Measurements from ENCODE around the gene CDKL5.

Gene CDKL5

DNA sequence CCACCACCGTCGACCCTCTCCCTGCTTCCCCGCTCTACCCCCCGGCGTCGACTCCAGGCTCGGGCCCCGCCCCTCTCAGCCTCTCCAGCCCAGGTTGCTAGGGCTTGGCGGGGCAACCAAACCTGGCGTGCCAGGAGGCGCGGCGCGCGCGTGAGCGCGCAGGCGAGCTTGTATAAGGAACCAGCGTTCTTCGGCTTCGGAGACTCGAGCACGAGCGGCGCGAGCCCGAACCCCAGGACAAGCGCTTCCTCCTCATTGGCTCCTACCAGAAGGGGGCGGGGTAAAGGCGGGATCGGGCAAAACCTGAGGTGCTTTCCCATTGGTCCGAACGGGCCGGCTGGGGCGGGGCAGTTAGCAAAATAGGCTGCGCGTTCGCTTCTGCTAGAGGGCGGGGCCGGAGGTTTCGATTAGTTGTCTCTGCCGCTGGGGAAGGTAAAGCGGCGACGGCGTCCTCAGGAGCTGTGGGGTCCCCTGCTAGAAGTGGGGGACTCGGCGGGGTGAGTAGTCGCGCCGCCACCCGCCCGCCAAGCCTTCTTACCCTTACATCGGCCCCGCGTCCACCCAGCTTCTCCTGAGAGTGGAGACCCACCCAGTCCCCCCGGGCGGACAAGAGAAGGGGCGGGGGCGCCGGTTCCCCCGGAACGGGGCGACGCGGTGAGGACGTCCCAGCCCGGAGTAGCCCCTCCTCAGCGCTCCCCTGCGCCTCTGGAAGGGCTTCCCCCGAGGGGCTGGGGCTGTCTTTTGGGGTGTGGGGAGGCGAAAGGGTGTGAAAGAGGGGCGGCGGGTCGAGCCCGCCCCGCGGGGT lies at the start of gene CDKL5:
TSS of gene CDKL5 (plus strand) at position 410 of the 805 bp plus-strand sequence. CDS start 81,489 bp downstream, outside the sequence.
- Histone ChIP-seq H3K9me3 (ENCODE audit: severe bottlenecking) (no peaks in the 10 kb centered on the region), H3K27me3 (ENCODE audit: insufficient read depth, poor library complexity, severe bottlenecking) (no peaks in the 10 kb centered on the region), H3K4me1 (ENCODE audit: insufficient read depth, poor library complexity, severe bottlenecking) (peaks cover 16% of the 10 kb centered on the region), H3K36me3 (ENCODE audit: low read depth) (no peaks in the 10 kb centered on the region), H3K27ac (ENCODE audit: poor library complexity, severe bottlenecking) (no peak within 1 kb of the TSS), H3K4me3 (ENCODE audit: severe bottlenecking) (peak within 1 kb of the TSS; percentile 80)
- no peak for TF ChIP-seq CTCF (IDR thresholded peaks at IDR 0.05; ENCODE audit: poor library complexity, severe bottlenecking)
- peak; percentile 83 for ATAC-seq (ENCODE audit: low read depth)
- DNase-seq (ENCODE audit: low spot score), result peak; percentile 95

GRCh38 chrX:18377796-18378195 lies 47.6 kb upstream of the CDKL5 start:
- no peak for ATAC-seq (ENCODE audit: low read depth)
- Histone ChIP-seq H3K4me1 (ENCODE audit: insufficient read depth, poor library complexity, severe bottlenecking) (no peaks in the 10 kb centered on the region), H3K27me3 (ENCODE audit: insufficient read depth, poor library complexity, severe bottlenecking) (no peaks in the 10 kb centered on the region)

GRCh38 chrX:18389966-18390365 lies 35.4 kb upstream of the CDKL5 start:
- no peak overlapping the region for H3K4me3 ChIP-seq (ENCODE audit: severe bottlenecking)
- no peak for TF ChIP-seq CTCF (IDR thresholded peaks at IDR 0.05; ENCODE audit: poor library complexity, severe bottlenecking)
- no peaks in the 10 kb centered on the region for H3K36me3 ChIP-seq (ENCODE audit: low read depth)
- no peak for DNase-seq (ENCODE audit: low spot score)
- no peaks in the 10 kb centered on the region for H3K4me1 ChIP-seq (ENCODE audit: insufficient read depth, poor library complexity, severe bottlenecking)
- no peaks in the 10 kb centered on the region for H3K27me3 ChIP-seq (ENCODE audit: insufficient read depth, poor library complexity, severe bottlenecking)
- H3K9me3 ChIP-seq (ENCODE audit: severe bottlenecking), result no peaks in the 10 kb centered on the region
- H3K27ac ChIP-seq (ENCODE audit: poor library complexity, severe bottlenecking), result no peak overlapping the region
- no peak for ATAC-seq (ENCODE audit: low read depth)

More at GRCh38 chrX:18377796-18378195, 47.6 kb upstream of the CDKL5 start:
- Histone ChIP-seq H3K36me3 (ENCODE audit: low read depth) (no peaks in the 10 kb centered on the region), H3K4me3 (ENCODE audit: severe bottlenecking) (no peak overlapping the region), H3K27ac (ENCODE audit: poor library complexity, severe bottlenecking) (no peak overlapping the region), H3K9me3 (ENCODE audit: severe bottlenecking) (no peaks in the 10 kb centered on the region)
- no peak for DNase-seq (ENCODE audit: low spot score)
- TF ChIP-seq CTCF (IDR thresholded peaks at IDR 0.05; ENCODE audit: poor library complexity, severe bottlenecking), result peak; percentile 16

DNA sequence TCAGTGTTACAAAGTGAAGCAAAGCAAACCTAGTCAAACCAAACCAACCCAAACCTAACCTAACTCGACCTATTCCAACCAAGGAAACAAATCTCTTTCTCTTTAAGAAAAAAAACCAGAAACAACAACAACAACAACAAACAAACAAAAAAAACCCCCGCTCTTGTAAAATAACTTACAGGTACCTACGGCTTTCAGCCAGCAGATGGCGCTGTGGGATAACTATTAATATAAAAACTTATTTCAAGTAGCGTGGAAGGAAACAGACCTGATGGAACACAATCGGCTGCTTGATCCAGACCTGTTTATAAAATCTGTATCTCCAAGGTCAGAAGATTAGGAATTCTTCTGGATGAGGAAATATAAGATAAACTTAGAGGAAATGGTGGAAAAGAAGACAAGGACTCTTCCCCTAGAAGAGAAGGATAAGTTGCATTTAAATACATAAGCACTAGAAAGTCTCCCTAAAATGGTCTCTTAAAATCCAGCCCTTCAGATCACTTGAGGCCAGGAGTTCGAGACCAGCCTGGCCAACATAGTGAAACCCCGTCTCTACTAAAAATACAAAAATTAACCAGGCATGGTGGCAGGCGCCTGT lies 34.4 kb upstream of the CDKL5 start:
- ATAC-seq (ENCODE audit: low read depth) (no peak), DNase-seq (ENCODE audit: low spot score) (no peak)
- no peak overlapping the region for H3K27ac ChIP-seq (ENCODE audit: poor library complexity, severe bottlenecking)
- no peaks in the 10 kb centered on the region for H3K4me1 ChIP-seq (ENCODE audit: insufficient read depth, poor library complexity, severe bottlenecking)
- no peaks in the 10 kb centered on the region for H3K27me3 ChIP-seq (ENCODE audit: insufficient read depth, poor library complexity, severe bottlenecking)
- H3K36me3 ChIP-seq (ENCODE audit: low read depth), result no peaks in the 10 kb centered on the region
- no peaks in the 10 kb centered on the region for H3K9me3 ChIP-seq (ENCODE audit: severe bottlenecking)
- TF ChIP-seq CTCF (IDR thresholded peaks at IDR 0.05; ENCODE audit: poor library complexity, severe bottlenecking), result peak; percentile 52
- H3K4me3 ChIP-seq (ENCODE audit: severe bottlenecking), result no peak overlapping the region

DNA sequence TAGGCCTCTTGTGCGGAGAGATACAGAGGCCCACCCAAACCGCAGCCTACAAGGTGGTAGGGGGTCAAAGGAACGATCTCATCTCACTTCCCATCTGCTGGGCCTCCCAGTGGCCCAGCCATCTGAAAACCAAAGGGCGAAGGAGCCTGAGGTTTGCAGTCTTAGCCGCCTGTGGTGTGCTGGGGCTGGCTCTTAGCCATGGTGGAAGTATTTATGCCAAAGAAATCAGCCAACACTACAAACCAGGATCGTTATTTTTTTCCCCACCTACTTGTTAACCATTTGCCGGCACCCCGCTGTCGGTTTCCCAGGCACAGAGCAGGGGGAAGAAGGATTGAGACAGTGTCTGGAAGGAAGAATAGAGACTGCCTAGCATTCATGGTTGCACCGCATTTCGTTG lies 30.9 kb upstream of the CDKL5 start:
- DNase-seq (ENCODE audit: low spot score), result no peak
- H3K27me3 ChIP-seq (ENCODE audit: insufficient read depth, poor library complexity, severe bottlenecking), result no peaks in the 10 kb centered on the region
- H3K4me1 ChIP-seq (ENCODE audit: insufficient read depth, poor library complexity, severe bottlenecking), result no peaks in the 10 kb centered on the region
- no peaks in the 10 kb centered on the region for H3K36me3 ChIP-seq (ENCODE audit: low read depth)
- ATAC-seq (ENCODE audit: low read depth), result no peak
- H3K27ac ChIP-seq (ENCODE audit: poor library complexity, severe bottlenecking), result no peak overlapping the region
- TF ChIP-seq CTCF (IDR thresholded peaks at IDR 0.05; ENCODE audit: poor library complexity, severe bottlenecking), result no peak
- no peak overlapping the region for H3K4me3 ChIP-seq (ENCODE audit: severe bottlenecking)
- H3K9me3 ChIP-seq (ENCODE audit: severe bottlenecking), result no peaks in the 10 kb centered on the region
